KBM-7 (cell line): ENCODE data around the gene HTT.

Experiments
- DNase-seq: peaks from one replicate; pipeline ENCODE4 v3.0.0-alpha.2; 2015
- in situ Hi-C: fragments of 300-500 bp; cut with MboI; formaldehyde crosslinking; loops from 2 replicates; pipeline ENCODE4 v1.14.3; 2020; ENCODE audit warnings: low sequenced_read_pairs, low pct_unique_long_range_greater_than_20kb, mixed read lengths

Gene HTT

GRCh38 chr4:3237712-3238560, 163.5 kb downstream of the HTT start:
- no peak for DNase-seq
- in situ Hi-C loops, result no loop called here

- in situ Hi-C loops, result no loop called here
- no peak for DNase-seq
Observed at GRCh38 chr4:3238721-3239120, 164.2 kb downstream of the HTT start.

GRCh38 chr4:3239303-3239702, 164.8 kb downstream of the HTT start:
- no peak for DNase-seq
- in situ Hi-C loops, result no loop called here

GRCh38 chr4:3239998-3240920, 165.8 kb downstream of the HTT start:
- in situ Hi-C loops, result no loop called here
- no peak for DNase-seq

- in situ Hi-C loops, result no loop called here
- DNase-seq, result no peak
Observed at GRCh38 chr4:3240936-3241522, 166.5 kb downstream of the HTT start.

- DNase-seq, result no peak
- in situ Hi-C loops, result no loop called here
Observed at GRCh38 chr4:3241898-3242524, 167.5 kb downstream of the HTT start.

GRCh38 chr4:3243136-3243780, 168.8 kb downstream of the HTT start:
- DNase-seq, result no peak

GRCh38 chr4:3244002-3244401, 169.5 kb downstream of the HTT start:
- in situ Hi-C loops, result no loop called here
- peak; percentile 38 for DNase-seq

More at GRCh38 chr4:3243136-3243780, 168.8 kb downstream of the HTT start:
- in situ Hi-C loops, result no loop called here

GRCh38 chr4:3244747-3245146, 170.3 kb downstream of the HTT start:
- in situ Hi-C loops, result no loop called here
- DNase-seq, result no peak

- in situ Hi-C loops, result no loop called here
- no peak for DNase-seq
Observed at GRCh38 chr4:3245676-3246075, 171.2 kb downstream of the HTT start.

- in situ Hi-C loops, result no loop called here
Observed at GRCh38 chr4:3246458-3247398, 172.2 kb downstream of the HTT start.

GRCh38 chr4:3247399-3248177, 173.1 kb downstream of the HTT start:
- in situ Hi-C loops, result no loop called here
- DNase-seq, result no peak

More at GRCh38 chr4:3246458-3247398, 172.2 kb downstream of the HTT start:
- DNase-seq, result no peak

GRCh38 chr4:3248178-3248480, 173.6 kb downstream of the HTT start:
- in situ Hi-C loops, result no loop called here
- DNase-seq, result no peak

- peak; percentile 12 for DNase-seq
- in situ Hi-C loops, result no loop called here
Observed at GRCh38 chr4:3248811-3249661, 174.6 kb downstream of the HTT start, which contains the start of gene MSANTD1. Gene MSANTD1 (plus strand): TSS chr4:3249159. CDS start chr4:3249223, 64 bp downstream.

- in situ Hi-C loops, result no loop called here
- no peak for DNase-seq
Observed at GRCh38 chr4:3249711-3250437, 175.4 kb downstream of the HTT start.
